ENCODE results near the gene PDSS2. TPM values are rescaled to one million over a fixed set of nuclear protein-coding genes. Genes with fewer than 3 reads are reported as not detected.

PDSS2 gene
- total and polyA plus RNA-seq, 2 donors (not counting 1 experiment from before 2014, with no cell fraction given), result 16.9 to 17.0 TPM

DNA sequence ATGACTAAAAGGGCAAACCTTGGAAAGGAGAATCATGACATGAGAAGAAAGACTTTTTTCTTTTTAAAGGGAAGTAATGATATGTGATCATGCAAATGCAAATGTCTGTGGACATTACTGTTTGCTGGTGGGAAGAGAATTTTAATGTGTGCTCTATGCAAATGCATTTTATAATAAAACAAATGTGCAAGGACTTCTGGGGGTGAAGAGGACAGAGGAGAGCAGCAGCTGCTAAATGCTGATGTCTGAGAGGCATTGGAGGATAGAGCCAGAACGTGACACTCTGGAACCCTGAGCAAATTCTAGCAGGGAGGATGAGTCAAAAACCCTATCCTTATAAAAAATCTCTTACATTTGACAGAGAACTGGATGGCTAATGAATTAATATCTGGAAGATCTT is 274.9 kb downstream of the PDSS2 start:
- H3K9me3 Mint-ChIP-seq (ENCODE audit: insufficient read depth), result no peaks in the 10 kb centered on the region
- DNase-seq (no peak), ATAC-seq (ENCODE audit: low read depth) (no peak)
- H3K27me3 Mint-ChIP-seq, result no peaks in the 10 kb centered on the region
- H3K9me3 ChIP-seq (ENCODE audit: control extremely low read depth in 1 of 3, control insufficient read depth in 2 of 3, insufficient read depth in 1 of 3, low read length in 2 of 3), result no peaks in the 10 kb centered on the region
- no CpG with 5 or more reads among the region's 1 CpG for WGBS (ENCODE audit: insufficient coverage)
- CTCF ChIA-PET, result no interaction called here
- no peak overlapping the region for H3K4me3 Mint-ChIP-seq
- H3K4me3 ChIP-seq (ENCODE audit: control extremely low read depth in 1 of 5, extremely low read depth in 1 of 5, insufficient read depth in 1 of 5, low read depth in 2 of 5, low read length in 4 of 5), result no peak overlapping the region
- no peak overlapping the region for H3K27ac Mint-ChIP-seq
- no peaks in the 10 kb centered on the region for H3K27me3 ChIP-seq (replicated peaks in 1 of 4; ENCODE audit: control extremely low read depth in 1 of 4, control insufficient read depth in 3 of 4, insufficient read depth in 4 of 4, low read length in 3 of 4)
- no peaks in the 10 kb centered on the region for H4K20me1 ChIP-seq (ENCODE audit: control insufficient read depth, insufficient read depth, low read length, poor library complexity, severe bottlenecking)
- no peaks in the 10 kb centered on the region for H3K4me1 Mint-ChIP-seq
- H3K4me1 ChIP-seq (ENCODE audit: control insufficient read depth in 2 of 2, insufficient read depth in 2 of 2, low read length in 2 of 2), result no peaks in the 10 kb centered on the region
- H3K4me2 ChIP-seq (replicated peaks; ENCODE audit: low read depth, low read length, poor library complexity, severe bottlenecking), result no peak overlapping the region
- no peak overlapping the region for H2AFZ ChIP-seq (ENCODE audit: insufficient read depth, low read depth, low read length, poor library complexity, severe bottlenecking)
- no peak overlapping the region for H3K27ac ChIP-seq (ENCODE audit: low read length in 2 of 2)
- no peaks in the 10 kb centered on the region for H3K36me3 ChIP-seq (replicated peaks in 1 of 2; ENCODE audit: control extremely low read depth in 1 of 2, control insufficient read depth in 1 of 2, extremely low read depth in 1 of 2, insufficient read depth in 2 of 2, low read length in 1 of 2)
- TF ChIP-seq EZH2 (IDR thresholded peaks at IDR 0.05; ENCODE audit: borderline replicate concordance, insufficient read depth, low read depth, low read length, poor library complexity, severe bottlenecking), result no peak
- intact Hi-C loops (cut with micrococcal nuclease), result no loop called here
- no peaks in the 10 kb centered on the region for H3K79me2 ChIP-seq (ENCODE audit: control insufficient read depth, insufficient read depth, low read length)
- H3K9ac ChIP-seq (ENCODE audit: low read length), result no peak overlapping the region
- POLR2A ChIA-PET, result no interaction called here

DNA sequence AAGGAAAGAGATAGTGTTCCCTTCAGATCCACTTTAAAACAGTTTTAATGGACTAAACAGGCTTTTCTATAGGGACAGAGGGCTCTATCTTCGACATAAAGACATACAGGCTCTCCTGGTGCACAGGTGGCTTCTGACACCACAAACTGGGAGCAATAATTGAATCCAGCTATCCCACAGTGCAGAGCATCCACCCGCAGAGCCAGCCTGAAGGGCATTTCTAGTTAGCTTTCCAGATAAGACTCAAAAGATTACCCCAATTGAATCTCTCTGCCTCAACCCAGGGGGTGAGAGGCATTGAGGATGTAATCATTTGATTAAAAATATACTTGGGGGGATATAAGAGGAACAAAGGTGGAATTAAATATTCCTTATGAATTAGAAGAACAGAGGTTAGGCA is 279.3 kb downstream of the PDSS2 start:
- no peak overlapping the region for H3K4me3 ChIP-seq (ENCODE audit: control extremely low read depth in 1 of 5, extremely low read depth in 1 of 5, insufficient read depth in 1 of 5, low read depth in 2 of 5, low read length in 4 of 5)
- ATAC-seq (ENCODE audit: low read depth) (no peak), DNase-seq (no peak)
- H3K9me3 ChIP-seq (ENCODE audit: control extremely low read depth in 1 of 3, control insufficient read depth in 2 of 3, insufficient read depth in 1 of 3, low read length in 2 of 3), result no peaks in the 10 kb centered on the region
- intact Hi-C loops (cut with micrococcal nuclease), result no loop called here
- no peak overlapping the region for H2AFZ ChIP-seq (ENCODE audit: insufficient read depth, low read depth, low read length, poor library complexity, severe bottlenecking)
- no peaks in the 10 kb centered on the region for H3K36me3 ChIP-seq (replicated peaks in 1 of 2; ENCODE audit: control extremely low read depth in 1 of 2, control insufficient read depth in 1 of 2, extremely low read depth in 1 of 2, insufficient read depth in 2 of 2, low read length in 1 of 2)
- H3K79me2 ChIP-seq (ENCODE audit: control insufficient read depth, insufficient read depth, low read length), result no peaks in the 10 kb centered on the region
- Mint-ChIP-seq H3K27me3 (no peaks in the 10 kb centered on the region), H3K27ac (no peak overlapping the region), H3K9me3 (ENCODE audit: insufficient read depth) (no peaks in the 10 kb centered on the region), H3K4me3 (no peak overlapping the region), H3K4me1 (no peaks in the 10 kb centered on the region)
- H3K4me1 ChIP-seq (ENCODE audit: control insufficient read depth in 2 of 2, insufficient read depth in 2 of 2, low read length in 2 of 2), result no peaks in the 10 kb centered on the region
- CTCF ChIA-PET, result interaction anchor here (1.3 to 1.4 kb wide), 3 partner anchors 495 to 668 kb away, joined by 3 to 7 read pairs (median 4); no protein-coding TSS in a partner anchor
- H3K27ac ChIP-seq (ENCODE audit: low read length in 2 of 2), result no peak overlapping the region
- no peaks in the 10 kb centered on the region for H4K20me1 ChIP-seq (ENCODE audit: control insufficient read depth, insufficient read depth, low read length, poor library complexity, severe bottlenecking)
- 100% methylated on average over 1 of the region's 2 CpGs for WGBS (ENCODE audit: insufficient coverage)
- POLR2A ChIA-PET, result no interaction called here
- no peak overlapping the region for H3K9ac ChIP-seq (ENCODE audit: low read length)
- no peak overlapping the region for H3K4me2 ChIP-seq (replicated peaks; ENCODE audit: low read depth, low read length, poor library complexity, severe bottlenecking)
- no peaks in the 10 kb centered on the region for H3K27me3 ChIP-seq (replicated peaks in 1 of 4; ENCODE audit: control extremely low read depth in 1 of 4, control insufficient read depth in 3 of 4, insufficient read depth in 4 of 4, low read length in 3 of 4)
- no peak for TF ChIP-seq EZH2 (IDR thresholded peaks at IDR 0.05; ENCODE audit: borderline replicate concordance, insufficient read depth, low read depth, low read length, poor library complexity, severe bottlenecking)
- TF ChIP-seq, protein P1, sequence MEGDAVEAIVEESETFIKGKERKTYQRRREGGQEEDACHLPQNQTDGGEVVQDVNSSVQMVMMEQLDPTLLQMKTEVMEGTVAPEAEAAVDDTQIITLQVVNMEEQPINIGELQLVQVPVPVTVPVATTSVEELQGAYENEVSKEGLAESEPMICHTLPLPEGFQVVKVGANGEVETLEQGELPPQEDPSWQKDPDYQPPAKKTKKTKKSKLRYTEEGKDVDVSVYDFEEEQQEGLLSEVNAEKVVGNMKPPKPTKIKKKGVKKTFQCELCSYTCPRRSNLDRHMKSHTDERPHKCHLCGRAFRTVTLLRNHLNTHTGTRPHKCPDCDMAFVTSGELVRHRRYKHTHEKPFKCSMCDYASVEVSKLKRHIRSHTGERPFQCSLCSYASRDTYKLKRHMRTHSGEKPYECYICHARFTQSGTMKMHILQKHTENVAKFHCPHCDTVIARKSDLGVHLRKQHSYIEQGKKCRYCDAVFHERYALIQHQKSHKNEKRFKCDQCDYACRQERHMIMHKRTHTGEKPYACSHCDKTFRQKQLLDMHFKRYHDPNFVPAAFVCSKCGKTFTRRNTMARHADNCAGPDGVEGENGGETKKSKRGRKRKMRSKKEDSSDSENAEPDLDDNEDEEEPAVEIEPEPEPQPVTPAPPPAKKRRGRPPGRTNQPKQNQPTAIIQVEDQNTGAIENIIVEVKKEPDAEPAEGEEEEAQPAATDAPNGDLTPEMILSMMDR (IDR thresholded peaks at IDR 0.05), result no peak

All from B cell (primary cell).